K562 (cell line): Measurements from ENCODE around the gene CTSS.

ENCODE experiments used
- CTCF ChIP-seq, 3 experiments: IDR thresholded peaks in 2 of 3; conservative IDR thresholded peaks in 1 of 3; 2 replicates each; pipeline ENCODE4 v1.5.1; 2011 to 2012; ENCODE audit warnings: low read length in 3 of 3, mild to moderate bottlenecking in 3 of 3, control low read depth in 2 of 3, improper control_type of control experiment in 1 of 3, inconsistent platforms in 1 of 3, low read depth in 1 of 3, mixed read lengths in 1 of 3, moderate library complexity in 1 of 3; ENCODE audit not compliant: insufficient read depth in 2 of 3
- EGR1 ChIP-seq: fragments of 450-650 bp; conservative IDR thresholded peaks from 2 replicates; pipeline ENCODE4 v1.6.1; 2017; ENCODE audit warnings: mild to moderate bottlenecking
- HNRNPH1 ChIP-seq: fragments of 200-400 bp; formaldehyde crosslinking; optimal IDR thresholded peaks from 2 replicates; pipeline ENCODE3; 2017; ENCODE audit warnings: low read depth, mild to moderate bottlenecking, low read length, moderate library complexity
- KLF13 ChIP-seq: fragments of 450-650 bp; IDR thresholded peaks from 2 replicates; pipeline ENCODE4 v1.6.1; 2016; ENCODE audit warnings: missing genetic modification characterization, low read depth, mild to moderate bottlenecking, missing compliant biosample characterization, moderate library complexity, borderline replicate concordance
- PRDM10 ChIP-seq: fragments of 450-650 bp; IDR thresholded peaks from 2 replicates; pipeline ENCODE4 v1.6.1; 2018; ENCODE audit not compliant: partially characterized antibody
- RBBP5 ChIP-seq: fragments of 200-600 bp; sonication (generic); IDR thresholded peaks from 2 replicates; pipeline ENCODE4 v1.6.1; 2012; ENCODE audit warnings: borderline replicate concordance, mild to moderate bottlenecking, low read length, control low read depth, inconsistent platforms; ENCODE audit not compliant: insufficient read depth, poor library complexity, severe bottlenecking
- SPI1 ChIP-seq: IDR thresholded peaks from 2 replicates; pipeline ENCODE4 v1.6.1; 2011; ENCODE audit warnings: low read depth, low read length, control low read depth, borderline replicate concordance
- TF ChIP-seq, protein P1 (sequence below): sonication (generic); formaldehyde crosslinking; IDR thresholded peaks from 2 replicates; pipeline ENCODE4 v1.8.1; 2023; ENCODE audit warnings: mild to moderate bottlenecking, missing genetic modification reagents, moderate library complexity

DNA sequence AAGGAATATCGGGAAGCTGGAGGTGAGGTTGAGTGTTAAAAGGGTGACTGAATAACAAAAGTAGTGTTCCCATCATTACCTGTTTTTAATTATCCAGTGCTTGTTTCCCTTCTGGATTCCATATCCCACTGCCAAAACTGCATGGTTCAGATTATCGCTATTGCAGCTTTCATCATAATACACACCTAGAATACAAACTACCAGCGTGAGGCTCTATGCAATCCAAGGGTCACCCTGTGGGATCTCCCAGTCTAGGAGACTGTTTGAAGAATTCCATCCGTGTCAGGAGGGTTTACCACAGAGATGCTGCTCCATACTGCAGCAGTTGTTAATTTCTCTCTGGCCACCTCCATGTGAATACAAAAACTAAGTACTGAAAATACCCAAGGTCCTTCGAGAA, 33.5 kb upstream of the CTSS start:
- TF ChIP-seq PRDM10 (no peak), KLF13 (no peak), CTCF (IDR thresholded peaks at IDR 0.05 in 2 of 3, conservative IDR thresholded peaks at IDR 0.05 in 1 of 3; ENCODE audit: insufficient read depth in 2 of 3, low read depth in 1 of 3, low read length in 3 of 3) (no peak), RBBP5 (no peak), HNRNPH1 (no peak), SPI1 (no peak), EGR1 (no peak)
- TF ChIP-seq, protein P1, sequence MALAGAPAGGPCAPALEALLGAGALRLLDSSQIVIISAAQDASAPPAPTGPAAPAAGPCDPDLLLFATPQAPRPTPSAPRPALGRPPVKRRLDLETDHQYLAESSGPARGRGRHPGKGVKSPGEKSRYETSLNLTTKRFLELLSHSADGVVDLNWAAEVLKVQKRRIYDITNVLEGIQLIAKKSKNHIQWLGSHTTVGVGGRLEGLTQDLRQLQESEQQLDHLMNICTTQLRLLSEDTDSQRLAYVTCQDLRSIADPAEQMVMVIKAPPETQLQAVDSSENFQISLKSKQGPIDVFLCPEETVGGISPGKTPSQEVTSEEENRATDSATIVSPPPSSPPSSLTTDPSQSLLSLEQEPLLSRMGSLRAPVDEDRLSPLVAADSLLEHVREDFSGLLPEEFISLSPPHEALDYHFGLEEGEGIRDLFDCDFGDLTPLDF (CRISPR knock-in tag) = no peak
